Measurements from ENCODE around the gene GALNT1. TPM values are rescaled to one million over a fixed set of nuclear protein-coding genes. Genes with fewer than 3 reads are reported as not detected.

The GALNT1 gene
- total and polyA plus RNA-seq, 12 donors, result 8.1 to 61.2 (median 42.1) TPM

GRCh38 chr18:35564795-35565453 is 16.6 kb upstream of the GALNT1 start:
- no peaks in the 10 kb centered on the region for H3K27me3 ChIP-seq
- no peaks in the 10 kb centered on the region for H3K36me3 ChIP-seq
- no peak overlapping the region for H3K4me3 ChIP-seq
- intact Hi-C loops (cut with DNase I), result no loop called here
- ATAC-seq (no peak), DNase-seq (no peak)
- H3K4me1 ChIP-seq, result no peaks in the 10 kb centered on the region
- no peak overlapping the region for H3K27ac ChIP-seq
- WGBS, 2 donors, result 75 to 77% methylated on average over 3 of the region's 3 CpGs
- no peaks in the 10 kb centered on the region for H3K9me3 ChIP-seq
- no peak for TF ChIP-seq CTCF (IDR thresholded peaks at IDR 0.05)

- Histone ChIP-seq H3K27me3 (no peaks in the 10 kb centered on the region), H3K27ac (no peak overlapping the region), H3K36me3 (no peaks in the 10 kb centered on the region), H3K9me3 (no peaks in the 10 kb centered on the region), H3K4me1 (no peaks in the 10 kb centered on the region), H3K4me3 (no peak overlapping the region)
- WGBS, 2 donors, result 87 to 91% methylated on average over 4 of the region's 4 CpGs
- no peak for ATAC-seq
- TF ChIP-seq CTCF (IDR thresholded peaks at IDR 0.05), result no peak
- no peak for DNase-seq
- intact Hi-C loops (cut with DNase I), result no loop called here
These were observed 15.5 kb upstream of the GALNT1 start for GRCh38 chr18:35566019-35566418.

GRCh38 chr18:35570182-35570581 is 11.4 kb upstream of the GALNT1 start:
- no peaks in the 10 kb centered on the region for H3K36me3 ChIP-seq
- DNase-seq, result no peak
- no peaks in the 10 kb centered on the region for H3K9me3 ChIP-seq
- ATAC-seq, result no peak
- no peak overlapping the region for H3K4me3 ChIP-seq
- intact Hi-C loops (cut with DNase I), result loop anchor here in 4 of 10 donors (10.0 kb wide), 2 partner anchors 45 to 155 kb away; no protein-coding TSS in a partner anchor
- H3K27ac ChIP-seq, result no peak overlapping the region
- no peaks in the 10 kb centered on the region for H3K4me1 ChIP-seq
- no peaks in the 10 kb centered on the region for H3K27me3 ChIP-seq
- WGBS, 2 donors, result 78 to 86% methylated on average over 2 of the region's 2 CpGs
- no peak for TF ChIP-seq CTCF (IDR thresholded peaks at IDR 0.05)

GRCh38 chr18:35571138-35571537 is 10.4 kb upstream of the GALNT1 start:
- no peak for TF ChIP-seq CTCF (IDR thresholded peaks at IDR 0.05)
- H3K9me3 ChIP-seq, result no peaks in the 10 kb centered on the region
- WGBS, 2 donors, result 79 to 81% methylated on average over 1 of the region's 1 CpG
- H3K4me1 ChIP-seq, result no peaks in the 10 kb centered on the region
- H3K27me3 ChIP-seq, result no peaks in the 10 kb centered on the region
- H3K27ac ChIP-seq, result no peak overlapping the region
- no peak for DNase-seq
- intact Hi-C loops (cut with DNase I), result loop anchor here in 4 of 10 donors (10.0 kb wide), 2 partner anchors 46 to 156 kb away; no protein-coding TSS in a partner anchor
- no peak overlapping the region for H3K4me3 ChIP-seq
- ATAC-seq, result no peak
- no peaks in the 10 kb centered on the region for H3K36me3 ChIP-seq
